HG03097 (cell line): Measurements from ENCODE around the gene FANCI.

Experiments used
- ATAC-seq: cut with Tn5 transposase; IDR thresholded peaks from one replicate; pipeline ENCODE4 v1.9.1; 2021; ENCODE audit not compliant: unreplicated experiment, low FRiP score

The FANCI gene

GRCh38 chr15:89358435-89358754 is 114.6 kb downstream of the FANCI start:
- no peak for ATAC-seq

- ATAC-seq, result peak; percentile 86
Measured at GRCh38 chr15:89358755-89359439, 115.1 kb downstream of the FANCI start.

- ATAC-seq, result no peak
Measured at GRCh38 chr15:89359471-89360293, 115.9 kb downstream of the FANCI start.

GRCh38 chr15:89360294-89360971 is 116.7 kb downstream of the FANCI start:
- ATAC-seq, result no peak

DNA sequence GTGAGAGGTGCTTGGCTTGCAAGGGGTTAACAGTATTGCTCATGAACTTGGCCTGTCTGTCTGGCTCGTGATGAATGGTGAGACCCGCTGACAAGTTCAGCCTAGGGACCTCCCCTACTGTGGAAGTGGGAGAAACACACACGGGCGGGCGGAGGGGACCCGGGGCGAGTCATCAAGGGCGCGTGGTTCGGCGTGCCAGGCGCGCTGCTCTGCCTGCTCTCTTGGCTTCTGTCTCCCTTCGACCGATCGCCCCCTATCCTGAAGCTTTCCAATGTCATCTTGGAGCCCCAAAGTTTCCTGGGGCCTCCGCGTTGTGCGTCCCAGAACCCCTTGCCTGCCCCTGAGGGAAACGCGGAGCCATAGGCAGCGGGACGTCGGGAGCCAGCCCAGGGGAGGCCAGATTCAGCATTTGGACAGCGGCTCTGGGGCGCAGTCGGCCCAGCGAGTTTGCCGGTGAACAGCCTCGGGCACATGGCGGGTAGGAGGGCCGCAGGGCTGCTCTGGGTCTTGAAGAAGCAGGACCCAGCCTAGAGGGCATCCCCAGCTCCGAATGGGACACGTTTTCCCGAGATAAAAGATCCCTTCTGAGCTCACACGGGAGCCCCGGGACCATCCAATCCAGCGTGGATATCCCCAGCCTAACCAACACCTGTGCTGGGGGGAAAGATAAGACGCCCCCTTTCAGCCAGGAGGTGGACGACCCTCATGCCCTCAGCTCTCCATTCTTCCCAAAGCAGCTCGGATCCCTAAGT is 117.8 kb downstream of the FANCI start:
- ATAC-seq, result no peak

DNA sequence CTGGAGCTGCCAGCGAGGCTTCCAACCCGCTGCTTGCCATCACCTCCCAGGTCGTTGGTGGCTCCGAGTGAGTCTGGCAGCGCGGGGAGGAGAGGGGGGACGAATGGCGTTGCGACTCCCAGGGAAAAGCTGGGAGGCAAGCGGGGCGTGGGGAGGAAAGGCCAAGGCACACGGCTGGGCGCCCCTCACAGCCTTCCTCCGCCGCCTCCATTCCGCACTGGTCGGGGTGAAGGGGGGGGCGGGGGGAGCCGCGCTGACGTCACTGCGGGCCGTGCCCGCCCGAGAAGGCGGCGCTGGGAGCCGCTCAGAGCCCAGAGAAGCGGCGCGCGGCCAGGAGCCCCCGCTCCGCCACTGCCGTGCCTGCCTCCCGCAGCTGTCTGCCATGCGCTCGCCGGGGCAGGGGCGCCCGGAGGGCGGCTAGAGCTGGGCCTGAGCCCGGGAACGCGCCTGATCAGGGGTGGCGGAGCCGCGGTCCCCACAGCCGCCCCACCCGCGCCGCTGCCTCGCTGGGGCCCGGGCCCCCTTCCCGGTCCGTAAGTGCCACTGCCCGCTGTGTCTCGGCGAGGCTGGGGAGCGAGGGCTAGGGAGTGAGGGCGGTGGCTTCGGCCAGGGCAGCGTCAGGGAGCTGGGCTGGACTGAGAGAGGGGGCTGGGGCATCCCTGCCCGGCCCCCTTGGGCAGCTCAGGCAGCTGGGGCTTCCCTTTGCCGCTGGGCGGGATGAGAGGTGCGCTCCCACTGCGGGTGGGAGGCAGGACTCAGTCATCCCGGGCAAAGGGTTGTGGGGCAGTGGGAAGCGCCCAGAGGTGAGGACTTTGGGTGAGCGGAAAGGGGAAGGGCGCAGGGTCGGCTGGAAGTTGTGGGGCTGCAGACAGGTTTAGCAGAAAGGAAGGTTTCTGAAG is 118.7 kb downstream of the FANCI start:
- no peak for ATAC-seq

DNA sequence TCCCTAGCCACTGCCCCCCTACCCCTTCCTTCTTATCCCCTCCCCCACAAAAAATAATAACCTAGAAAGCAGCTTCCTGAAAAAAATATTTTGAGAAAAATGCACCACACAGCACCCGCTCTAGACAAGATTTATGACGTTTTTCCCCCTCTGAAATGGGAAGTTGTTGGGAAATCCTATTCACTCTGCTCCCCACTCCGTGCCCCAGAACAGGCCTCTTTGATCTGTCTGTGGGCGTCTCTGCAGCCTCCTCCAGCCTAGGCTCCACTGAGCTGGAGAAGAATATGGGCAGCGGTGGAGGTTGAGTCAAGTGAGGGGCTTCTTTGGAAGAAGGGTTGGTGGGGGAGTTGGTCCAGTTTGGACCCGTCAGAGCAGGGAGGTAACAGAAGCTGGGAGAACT is 119.4 kb downstream of the FANCI start:
- no peak for ATAC-seq

DNA sequence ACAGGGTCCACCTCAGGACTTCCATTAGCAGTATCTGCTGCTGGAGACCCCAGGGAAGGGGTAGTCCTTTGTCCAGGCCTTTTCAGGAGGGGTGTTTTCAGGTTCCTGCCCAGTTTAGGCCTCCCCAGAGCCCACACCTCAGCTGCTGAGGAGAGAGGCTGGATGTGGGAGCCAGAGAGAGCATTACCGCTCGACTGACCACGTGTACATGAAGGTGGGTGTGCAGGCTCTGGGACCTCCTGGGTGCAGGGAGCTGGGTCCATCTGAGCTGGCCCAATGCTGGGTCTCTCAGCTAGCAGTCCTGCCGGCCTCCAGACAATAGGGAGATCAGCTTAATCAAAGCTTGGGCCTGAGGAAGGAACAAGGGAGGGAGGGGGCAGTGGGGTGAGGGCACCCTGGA is 120.0 kb downstream of the FANCI start:
- ATAC-seq, result no peak

- ATAC-seq, result no peak
Measured at GRCh38 chr15:89364341-89364740, 120.6 kb downstream of the FANCI start.

DNA sequence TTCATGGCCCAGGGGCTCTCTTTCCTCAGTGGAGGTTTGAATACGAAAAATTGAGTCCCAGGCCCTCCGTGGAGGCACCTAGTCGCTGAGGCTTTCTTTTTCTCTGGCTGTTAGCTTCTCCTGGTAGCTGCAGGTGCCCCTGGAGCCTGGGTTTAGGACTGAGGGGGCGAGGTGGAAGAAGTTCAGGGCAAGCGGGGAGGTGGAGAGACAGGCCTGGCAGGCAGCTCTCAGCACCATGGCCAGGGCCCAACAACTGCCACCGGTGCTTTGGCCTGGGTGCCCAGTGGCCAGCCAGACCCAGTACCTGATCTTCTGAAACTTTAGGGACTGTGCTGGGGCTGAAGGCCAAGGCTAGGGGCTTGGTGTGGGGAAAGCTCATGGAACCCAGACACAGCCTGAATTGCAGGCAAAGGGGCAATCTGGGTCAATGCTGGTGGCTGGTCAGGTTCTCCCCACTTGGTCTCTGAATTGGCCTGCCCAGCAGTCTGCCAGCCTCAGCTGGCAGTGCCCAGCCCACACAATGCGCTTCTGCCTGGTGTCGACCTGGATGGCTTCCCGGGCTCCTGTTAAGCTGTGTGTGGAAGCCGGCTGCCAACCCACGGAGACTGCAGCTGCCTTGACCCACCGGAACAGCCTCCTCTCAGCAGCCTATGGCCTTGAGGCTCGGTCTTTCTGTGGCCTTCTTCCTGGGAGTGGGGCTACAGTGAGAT is 121.1 kb downstream of the FANCI start:
- no peak for ATAC-seq

DNA sequence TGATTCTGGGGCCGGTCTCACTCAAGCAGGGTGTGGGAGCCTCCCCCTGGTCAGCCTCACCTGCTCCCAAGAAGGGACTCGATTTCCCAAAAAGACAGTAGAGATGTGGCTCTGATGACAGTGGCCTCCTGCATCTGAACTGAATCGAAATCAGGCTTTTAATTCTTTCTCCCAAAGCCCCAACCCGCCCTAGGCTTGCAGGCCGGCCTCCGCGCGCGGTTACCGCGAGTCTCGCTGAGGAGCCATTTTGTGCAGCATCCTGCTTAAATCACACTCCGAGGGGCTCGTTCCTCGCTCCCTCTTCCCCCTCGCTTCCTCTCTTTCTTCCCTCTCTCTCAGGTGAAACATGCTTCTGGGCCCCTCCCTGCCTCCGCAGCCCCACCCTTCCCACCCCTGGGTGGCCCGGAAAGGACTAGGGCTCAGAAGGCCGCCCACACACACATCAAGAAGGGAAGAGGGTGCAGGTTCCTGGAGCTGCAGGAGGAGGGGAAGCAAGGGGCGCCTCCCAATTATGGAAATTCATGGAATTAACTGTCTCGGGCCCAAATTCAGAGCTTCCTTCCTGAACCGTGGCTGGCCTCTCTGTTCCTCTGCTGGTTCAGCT is 121.8 kb downstream of the FANCI start:
- no peak for ATAC-seq
